Neural cell (in vitro differentiated cells): Measurements from ENCODE around the gene HVCN1. TPM values are rescaled to one million over a fixed set of nuclear protein-coding genes. Genes with fewer than 3 reads are reported as not detected.

Experiments
- H2AFZ ChIP-seq: fragments of 200-600, 300-800 bp; sonication (generic), shearing (Covaris generic); 2 replicates; pipeline ENCODE4 v1.6.0; 2014; ENCODE audit warnings: low read depth, mild to moderate bottlenecking, antibody characterized with exemption, low read length, moderate library complexity
- H3F3A ChIP-seq: fragments of 200-600 bp; shearing (Covaris generic); 2 replicates; pipeline ENCODE4 v1.6.1; 2016; ENCODE audit warnings: mild to moderate bottlenecking, moderate library complexity, mixed read lengths, antibody characterized with exemption, low read length; ENCODE audit not compliant: insufficient read depth, poor library complexity, severe bottlenecking
- H3K27ac ChIP-seq: fragments of 200-600, 300-800 bp; sonication (generic), shearing (Covaris generic); 2 replicates; pipeline ENCODE4 v1.5.1; 2014; ENCODE audit warnings: mild to moderate bottlenecking, low read length, moderate library complexity
- H3K27me3 ChIP-seq: fragments of 300-800, 200-600 bp; sonication (generic), shearing (Covaris generic); 2 replicates; pipeline ENCODE4 v1.6.0; 2014; ENCODE audit warnings: mild to moderate bottlenecking, low read depth, low read length, moderate library complexity; ENCODE audit not compliant: insufficient read depth
- H3K36me3 ChIP-seq: fragments of 300-800, 200-600 bp; sonication (generic), shearing (Covaris generic); 2 replicates; pipeline ENCODE4 v1.5.1; 2014; ENCODE audit warnings: mild to moderate bottlenecking, antibody characterized with exemption, low read length, moderate library complexity; ENCODE audit not compliant: insufficient read depth
- H3K4me2 ChIP-seq: fragments of 300-800, 200-600 bp; sonication (generic), shearing (Covaris generic); 2 replicates; pipeline ENCODE4 v1.6.0; 2014; ENCODE audit warnings: mild to moderate bottlenecking, low read length
- H3K4me3 ChIP-seq: fragments of 300-800, 200-600 bp; sonication (generic), shearing (Covaris generic); 2 replicates; pipeline ENCODE4 v1.5.1; 2014; ENCODE audit warnings: mild to moderate bottlenecking, low read length, moderate library complexity
- H3K79me2 ChIP-seq: fragments of 200-600 bp; shearing (Covaris generic); replicated peaks from 2 replicates; pipeline ENCODE4 v1.6.0; 2014; ENCODE audit warnings: mild to moderate bottlenecking, low read length, moderate library complexity; ENCODE audit not compliant: insufficient read depth
- H3K9ac ChIP-seq: fragments of 300-800, 200-600 bp; sonication (generic), shearing (Covaris generic); 2 replicates; pipeline ENCODE4 v1.6.1; 2016; ENCODE audit warnings: mild to moderate bottlenecking, low read length, mixed read lengths
- H3K9me2 ChIP-seq: fragments of 200-600 bp; shearing (Covaris generic); 2 replicates; pipeline ENCODE4 v1.6.1; 2016; ENCODE audit warnings: mild to moderate bottlenecking, low read length, mixed read lengths; ENCODE audit not compliant: insufficient read depth
- H3K9me3 ChIP-seq: fragments of 200-600, 300-800 bp; sonication (generic), shearing (Covaris generic); 2 replicates; pipeline ENCODE4 v1.6.1; 2016; ENCODE audit warnings: mild to moderate bottlenecking, mixed run types, low read length, moderate library complexity, mixed read lengths
- H4K20me1 ChIP-seq: fragments of 200-600 bp; shearing (Covaris generic); 2 replicates; pipeline ENCODE4 v1.6.1; 2016; ENCODE audit warnings: mild to moderate bottlenecking, mixed run types; ENCODE audit not compliant: insufficient read depth
- CTCF ChIP-seq: fragments of 450-650 bp; IDR thresholded peaks from 2 replicates; pipeline ENCODE4 v1.5.1; 2014; ENCODE audit warnings: antibody characterized with exemption, mild to moderate bottlenecking, moderate library complexity; ENCODE audit not compliant: poor library complexity, severe bottlenecking
- EP300 ChIP-seq: fragments of 450-650 bp; conservative IDR thresholded peaks from 2 replicates; pipeline ENCODE4 v1.6.1; 2014; ENCODE audit warnings: antibody characterized with exemption, mild to moderate bottlenecking, moderate library complexity; ENCODE audit not compliant: poor library complexity, severe bottlenecking
- EZH2 ChIP-seq: fragments of 200-600, 300-800 bp; shearing (Covaris generic), sonication (generic); IDR thresholded peaks from 2 replicates; pipeline ENCODE4 v1.6.1; 2014; ENCODE audit warnings: antibody characterized with exemption, low read length, borderline replicate concordance, mild to moderate bottlenecking; ENCODE audit not compliant: insufficient read depth, poor library complexity, severe bottlenecking
- MXI1 ChIP-seq: fragments of 450-650 bp; conservative IDR thresholded peaks from 2 replicates; pipeline ENCODE4 v1.6.1; 2014; ENCODE audit warnings: antibody characterized with exemption, mild to moderate bottlenecking; ENCODE audit not compliant: poor library complexity, severe bottlenecking
- POLR2AphosphoS5 ChIP-seq: IDR thresholded peaks from 2 replicates; pipeline ENCODE4 v1.6.1; 2012
- RAD21 ChIP-seq: fragments of 450-650 bp; conservative IDR thresholded peaks from 2 replicates; pipeline ENCODE4 v1.6.1; 2014; ENCODE audit warnings: antibody characterized with exemption, mild to moderate bottlenecking, moderate library complexity
- REST ChIP-seq: IDR thresholded peaks from 2 replicates; pipeline ENCODE4 v1.6.1; 2012; ENCODE audit warnings: borderline replicate concordance
- SMC3 ChIP-seq: fragments of 450-650 bp; conservative IDR thresholded peaks from 2 replicates; pipeline ENCODE4 v1.6.1; 2014; ENCODE audit warnings: antibody characterized with exemption, mild to moderate bottlenecking, moderate library complexity; ENCODE audit not compliant: poor library complexity
- TAF1 ChIP-seq: IDR thresholded peaks from 2 replicates; pipeline ENCODE4 v1.6.1; 2012; ENCODE audit warnings: low read depth
- polyA plus RNA-seq: library from polyadenylated mRNA; depleted of rRNA; stranded (reverse); fragments of >200 nt; gene quantifications from 2 replicates; pipeline ENCODE4 v1.2.3, GENCODE V29; 2014

The HVCN1 gene
- polyA plus RNA-seq, 1 donor from 2014 or later: not detected

- Histone ChIP-seq H4K20me1 (no peaks in the 10 kb centered on the region), H3K9me3 (no peaks in the 10 kb centered on the region), H3K9ac (no peak overlapping the region), H3K9me2 (no peaks in the 10 kb centered on the region), H3K79me2 (no peaks in the 10 kb centered on the region), H3F3A (no peaks in the 10 kb centered on the region), H3K27me3 (no peaks in the 10 kb centered on the region), H3K27ac (no peak overlapping the region), H2AFZ (no peak overlapping the region), H3K36me3 (no peaks in the 10 kb centered on the region), H3K4me2 (no peak overlapping the region), H3K4me3 (no peak overlapping the region)
- no peak for TF ChIP-seq TAF1
- TF ChIP-seq RAD21: no peak
- TF ChIP-seq EZH2: no peak
- TF ChIP-seq EP300: no peak
- no peak for TF ChIP-seq SMC3
- TF ChIP-seq REST: no peak
These were observed 21.2 kb downstream of the HVCN1 start for GRCh38 chr12:110667671-110668070.

- no peak overlapping the region for H3K4me3 ChIP-seq
- H4K20me1 ChIP-seq: no peaks in the 10 kb centered on the region
- H3K9me2 ChIP-seq: no peaks in the 10 kb centered on the region
- H3K36me3 ChIP-seq: no peaks in the 10 kb centered on the region
- TF ChIP-seq MXI1: no peak
- TF ChIP-seq TAF1: no peak
- TF ChIP-seq POLR2AphosphoS5: no peak
- no peak for TF ChIP-seq SMC3
- TF ChIP-seq EZH2: no peak
- no peak for TF ChIP-seq RAD21
- TF ChIP-seq CTCF: no peak
- no peak for TF ChIP-seq REST
- no peak for TF ChIP-seq EP300
- no peaks in the 10 kb centered on the region for H3K79me2 ChIP-seq
- H2AFZ ChIP-seq: no peak overlapping the region
- H3K9me3 ChIP-seq: no peaks in the 10 kb centered on the region
- H3K27me3 ChIP-seq: no peaks in the 10 kb centered on the region
- no peak overlapping the region for H3K9ac ChIP-seq
- H3F3A ChIP-seq: no peaks in the 10 kb centered on the region
- no peak overlapping the region for H3K27ac ChIP-seq
- no peak overlapping the region for H3K4me2 ChIP-seq
These were observed 22.0 kb downstream of the HVCN1 start for GRCh38 chr12:110666892-110667291.
